GM23338 (cell line): Measurements from ENCODE around the gene AK3. TPM values are rescaled to one million over a fixed set of nuclear protein-coding genes. Genes with fewer than 3 reads are reported as not detected.

Experiments used
- ATAC-seq: fragments of 200-7000 bp; cut with Tn5 transposase; 3 replicates; pipeline ENCODE4 v1.9.1; 2020
- DNase-seq: peaks from one replicate; pipeline ENCODE4 v3.0.0-alpha.2; 2015; ENCODE audit warnings: low spot score
- H2AFZ ChIP-seq: fragments of 200-600 bp; sonication (generic); 2 replicates; pipeline ENCODE4 v1.8.0; 2016; ENCODE audit warnings: antibody characterized with exemption, mild to moderate bottlenecking, moderate library complexity
- H3F3A ChIP-seq: fragments of 200-600 bp; sonication (generic); replicated peaks from 2 replicates; pipeline ENCODE4 v1.8.0; 2017; ENCODE audit warnings: antibody characterized with exemption, mixed run types, low read depth
- H3K27ac ChIP-seq: fragments of 200-600 bp; sonication (generic); 2 replicates; pipeline ENCODE4 v1.6.1; 2016; ENCODE audit warnings: low read depth
- H3K27me3 ChIP-seq: fragments of 200-600 bp; sonication (generic); 2 replicates; pipeline ENCODE4 v1.8.0; 2016; ENCODE audit warnings: mild to moderate bottlenecking, mixed run types, moderate library complexity; ENCODE audit not compliant: insufficient read depth
- H3K36me3 ChIP-seq: fragments of 200-600 bp; sonication (generic); 2 replicates; pipeline ENCODE4 v1.8.0; 2016; ENCODE audit warnings: mild to moderate bottlenecking; ENCODE audit not compliant: insufficient read depth
- H3K4me1 ChIP-seq: fragments of 200-600 bp; sonication (generic); 2 replicates; pipeline ENCODE4 v1.8.0; 2016; ENCODE audit warnings: mild to moderate bottlenecking, moderate library complexity; ENCODE audit not compliant: insufficient read depth
- H3K4me2 ChIP-seq: fragments of 200-600 bp; sonication (generic); 2 replicates; pipeline ENCODE4 v1.7.1; 2017; ENCODE audit warnings: mixed run types
- H3K4me3 ChIP-seq: fragments of 200-600 bp; sonication (generic); 2 replicates; pipeline ENCODE4 v1.6.1; 2016; ENCODE audit warnings: mixed run types
- H3K79me2 ChIP-seq: fragments of 200-600 bp; sonication (generic); replicated peaks from 2 replicates; pipeline ENCODE4 v1.8.0; 2017; ENCODE audit warnings: mild to moderate bottlenecking; ENCODE audit not compliant: insufficient read depth
- H3K9me2 ChIP-seq: fragments of 200-600 bp; sonication (generic); 2 replicates; pipeline ENCODE4 v1.8.0; 2017; ENCODE audit not compliant: insufficient read depth
- H4K20me1 ChIP-seq: fragments of 200-600 bp; sonication (generic); replicated peaks from 2 replicates; pipeline ENCODE4 v1.8.0; 2017; ENCODE audit warnings: mild to moderate bottlenecking; ENCODE audit not compliant: insufficient read depth
- H3K27ac Mint-ChIP-seq: 2 replicates; pipeline ENCODE4 v1.8.0; 2020; ENCODE audit warnings: inconsistent platforms, mild to moderate bottlenecking, moderate library complexity, mixed read lengths
- H3K27me3 Mint-ChIP-seq: 3 replicates; pipeline ENCODE4 v1.8.0; 2022; ENCODE audit warnings: low read depth, mild to moderate bottlenecking, moderate library complexity, mixed read lengths, inconsistent platforms; ENCODE audit not compliant: insufficient read depth, poor library complexity
- H3K36me3 Mint-ChIP-seq: 3 replicates; pipeline ENCODE4 v1.8.0; 2021; ENCODE audit warnings: low read depth, mild to moderate bottlenecking, inconsistent platforms, moderate library complexity, mixed read lengths
- H3K4me1 Mint-ChIP-seq: 3 replicates; pipeline ENCODE4 v1.8.0; 2020; ENCODE audit warnings: mild to moderate bottlenecking, inconsistent platforms, mixed read lengths
- H3K4me3 Mint-ChIP-seq: 3 replicates; pipeline ENCODE4 v1.8.0; 2021; ENCODE audit warnings: moderate library complexity, mild to moderate bottlenecking, inconsistent platforms, mixed read lengths
- H3K9me3 Mint-ChIP-seq: 3 replicates; pipeline ENCODE4 v1.8.0; 2020; ENCODE audit warnings: moderate library complexity, mild to moderate bottlenecking, inconsistent platforms, mixed read lengths
- CREB1 ChIP-seq: fragments of 250-450 bp; sonication (Bioruptor Pico); IDR thresholded peaks from 2 replicates; pipeline ENCODE4 v1.5.0; 2020; ENCODE audit warnings: low read depth, mild to moderate bottlenecking, moderate library complexity
- CTCF ChIP-seq, 2 experiments: fragments of 200-600 bp in 1 of 2; sonication (generic) in 1 of 2; conservative IDR thresholded peaks; 2 replicates each; pipeline versions ENCODE4 v1.5.1 to v1.6.1; 2016 to 2017; ENCODE audit warnings: antibody characterized with exemption in 2 of 2, low read depth in 2 of 2, mild to moderate bottlenecking in 2 of 2, moderate library complexity in 1 of 2
- ETS1 ChIP-seq: IDR thresholded peaks from 2 replicates; pipeline ENCODE4 v1.6.1; 2016; ENCODE audit warnings: antibody characterized with exemption
- EZH2phosphoT487 ChIP-seq: fragments of 200-600 bp; sonication (generic); IDR thresholded peaks from one replicate; pipeline ENCODE4 v1.8.1; 2018; ENCODE audit warnings: antibody characterized with exemption; ENCODE audit not compliant: unreplicated experiment
- JUNB ChIP-seq: IDR thresholded peaks from one replicate; pipeline ENCODE4 v1.6.1; 2016; ENCODE audit warnings: antibody characterized with exemption; ENCODE audit not compliant: unreplicated experiment
- NANOG ChIP-seq: IDR thresholded peaks from 2 replicates; pipeline ENCODE4 v1.6.1; 2016; ENCODE audit warnings: antibody characterized with exemption, borderline replicate concordance
- POLR2AphosphoS5 ChIP-seq: IDR thresholded peaks from 2 replicates; pipeline ENCODE4 v1.6.1; 2016; ENCODE audit warnings: antibody characterized with exemption, low read depth
- REST ChIP-seq: IDR thresholded peaks from one replicate; pipeline ENCODE4 v1.6.1; 2018; ENCODE audit warnings: antibody characterized with exemption; ENCODE audit not compliant: unreplicated experiment
- STAT1 ChIP-seq: IDR thresholded peaks from one replicate; pipeline ENCODE4 v1.6.1; 2016; ENCODE audit warnings: antibody characterized with exemption; ENCODE audit not compliant: unreplicated experiment
- ZNF114 ChIP-seq: fragments of 250-450 bp; sonication (Bioruptor Pico); IDR thresholded peaks from 2 replicates; pipeline ENCODE4 v1.5.0; 2020; ENCODE audit warnings: mild to moderate bottlenecking, moderate library complexity
- ZNF331 ChIP-seq: fragments of 250-450 bp; sonication (Bioruptor Pico); IDR thresholded peaks from 2 replicates; pipeline ENCODE4 v1.5.0; 2020; ENCODE audit warnings: low read depth, mild to moderate bottlenecking, moderate library complexity
- polyA plus RNA-seq: library from polyadenylated mRNA; unstranded; fragments of >200 nt; fragmentation: Nextera tagmentation; extraction: Ambion mirVana; gene quantifications from 2 replicates; pipeline ENCODE4 v1.2.1, GENCODE V29; 2016
- total RNA-seq: library from RNA; depleted of rRNA; stranded (reverse); fragments of >200 nt; shearing (Covaris generic); gene quantifications from 2 replicates; pipeline ENCODE4 v1.2.3, GENCODE V29; 2014

AK3 gene
- total and polyA plus RNA-seq, 2 experiments from 2014 or later = 30.1 to 40.2 TPM

GRCh38 chr9:4748612-4749011, 7.6 kb upstream of the AK3 start (continued):
- TF ChIP-seq REST (no peak), ZNF114 (CRISPR knock-in tag) (no peak), JUNB (no peak), CTCF (conservative IDR thresholded peaks at IDR 0.05; ENCODE audit: low read depth in 2 of 2) (no peak), ETS1 (no peak), CREB1 (CRISPR knock-in tag) (no peak), STAT1 (no peak), EZH2phosphoT487 (no peak), NANOG (no peak), ZNF331 (no peak), POLR2AphosphoS5 (no peak)

- Mint-ChIP-seq H3K36me3 (0 out of 3 replicates have a peak, but pooled peaks cover 2% of the 10 kb centered on the region), H3K9me3 (no peaks in the 10 kb centered on the region), H3K27me3 (peaks cover 7% of the 10 kb centered on the region), H3K4me1 (peaks cover 19% of the 10 kb centered on the region), H3K4me3 (no peak overlapping the region), H3K27ac (no peak overlapping the region)
- no peak for DNase-seq
- Histone ChIP-seq H3K9me2 (no peaks in the 10 kb centered on the region), H3K4me1 (peaks cover 23% of the 10 kb centered on the region), H2AFZ (no peak overlapping the region), H3K27me3 (no peaks in the 10 kb centered on the region), H3K36me3 (no peaks in the 10 kb centered on the region), H4K20me1 (no peaks in the 10 kb centered on the region), H3K4me2 (no peak overlapping the region), H3K79me2 (no peaks in the 10 kb centered on the region), H3F3A (no peaks in the 10 kb centered on the region; the same call in 1 of the 2 replicates), H3K27ac (no peak overlapping the region), H3K4me3 (no peak overlapping the region)
- ATAC-seq = no peak
- TF ChIP-seq JUNB = no peak
- no peak for TF ChIP-seq ZNF114 (CRISPR knock-in tag)
- no peak for TF ChIP-seq CTCF (conservative IDR thresholded peaks at IDR 0.05; ENCODE audit: low read depth in 2 of 2)
- no peak for TF ChIP-seq POLR2AphosphoS5
- no peak for TF ChIP-seq REST
- TF ChIP-seq ZNF331 = no peak; the same call in 1 of the 2 replicates
- TF ChIP-seq EZH2phosphoT487 = no peak
- TF ChIP-seq ETS1 = no peak
Observed at GRCh38 chr9:4746278-4747030, 5.5 kb upstream of the AK3 start.
